ENCODE measurements around the gene JDP2.

Gene JDP2

GRCh38 chr14:75413013-75413412 lies 14.8 kb upstream of the JDP2 start:
- H3K9me3 ChIP-seq (replicated peaks; ENCODE audit: low read length) = no peaks in the 10 kb centered on the region
- H3K4me2 ChIP-seq (ENCODE audit: low read length) = no peak overlapping the region
- H3K4me1 ChIP-seq (ENCODE audit: control insufficient read depth, insufficient read depth, low read length) = no peaks in the 10 kb centered on the region
- no peaks in the 10 kb centered on the region for H3K36me3 ChIP-seq (ENCODE audit: insufficient read depth, low read length)
- no peak overlapping the region for H3K9ac ChIP-seq (ENCODE audit: low read depth, low read length)
- no peak overlapping the region for H3K4me3 ChIP-seq (ENCODE audit: low read length)
- no peaks in the 10 kb centered on the region for H3K27me3 ChIP-seq (ENCODE audit: control insufficient read depth, insufficient read depth, low read length)

- Histone ChIP-seq H3K4me3 (ENCODE audit: low read length) (no peak overlapping the region), H3K36me3 (ENCODE audit: insufficient read depth, low read length) (no peaks in the 10 kb centered on the region), H3K4me1 (ENCODE audit: control insufficient read depth, insufficient read depth, low read length) (peaks cover 5% of the 10 kb centered on the region), H3K27me3 (ENCODE audit: control insufficient read depth, insufficient read depth, low read length) (no peaks in the 10 kb centered on the region), H3K9ac (ENCODE audit: low read depth, low read length) (no peak overlapping the region), H3K9me3 (replicated peaks; ENCODE audit: low read length) (no peaks in the 10 kb centered on the region), H3K4me2 (ENCODE audit: low read length) (no peak overlapping the region)
These were observed 10.1 kb upstream of the JDP2 start for GRCh38 chr14:75417674-75418073.

DNA sequence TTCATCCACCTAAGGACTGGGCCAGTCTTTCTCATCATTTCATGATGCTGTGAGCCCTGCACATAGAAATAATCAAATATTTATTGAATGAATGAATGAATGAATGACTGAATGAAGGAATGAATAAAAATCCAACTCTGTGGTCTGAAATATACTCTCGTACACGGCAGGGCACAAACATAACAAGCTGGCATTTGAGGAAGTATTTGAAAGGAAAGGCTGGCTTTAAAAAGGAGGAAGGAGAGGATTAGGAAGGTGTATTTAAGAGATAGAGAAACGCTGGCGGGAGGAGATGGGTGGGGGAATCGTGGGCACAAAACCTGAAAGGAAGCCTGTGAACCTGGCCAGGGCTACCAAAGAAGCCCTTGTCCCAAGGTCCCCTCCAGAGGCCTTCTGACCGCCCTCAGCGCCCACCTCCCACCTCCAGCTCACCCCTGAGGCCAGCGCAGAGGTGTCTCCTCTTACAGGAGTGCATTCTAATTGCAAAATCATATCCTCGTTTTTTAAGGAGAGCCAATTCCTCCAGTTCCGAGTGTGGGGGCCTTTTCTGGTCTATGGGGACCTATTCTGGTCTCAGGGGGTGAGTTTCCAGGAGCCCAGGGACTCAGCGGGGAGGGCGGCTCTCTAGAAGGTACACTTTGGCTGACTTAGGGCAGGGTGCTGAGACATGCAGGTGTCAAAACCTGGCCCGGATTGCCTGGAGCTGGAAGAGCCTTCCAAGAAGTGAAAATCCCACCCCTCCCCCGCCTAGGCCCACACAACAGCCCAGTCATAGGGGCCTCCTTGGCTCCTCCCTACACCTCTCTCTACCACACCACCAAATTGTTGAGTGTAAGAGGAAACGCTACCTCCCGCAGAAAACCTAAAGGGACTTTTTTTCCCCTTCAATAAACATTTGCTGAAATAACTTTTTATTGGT lies 8.7 kb upstream of the JDP2 start:
- H3K4me3 ChIP-seq (ENCODE audit: low read length) = no peak overlapping the region
- no peak overlapping the region for H3K9ac ChIP-seq (ENCODE audit: low read depth, low read length)
- H3K4me1 ChIP-seq (ENCODE audit: control insufficient read depth, insufficient read depth, low read length) = peaks cover 6% of the 10 kb centered on the region
- H3K36me3 ChIP-seq (ENCODE audit: insufficient read depth, low read length) = no peaks in the 10 kb centered on the region
- H3K27me3 ChIP-seq (ENCODE audit: control insufficient read depth, insufficient read depth, low read length) = no peaks in the 10 kb centered on the region
- no peaks in the 10 kb centered on the region for H3K9me3 ChIP-seq (replicated peaks; ENCODE audit: low read length)
- H3K4me2 ChIP-seq (ENCODE audit: low read length) = no peak overlapping the region

DNA sequence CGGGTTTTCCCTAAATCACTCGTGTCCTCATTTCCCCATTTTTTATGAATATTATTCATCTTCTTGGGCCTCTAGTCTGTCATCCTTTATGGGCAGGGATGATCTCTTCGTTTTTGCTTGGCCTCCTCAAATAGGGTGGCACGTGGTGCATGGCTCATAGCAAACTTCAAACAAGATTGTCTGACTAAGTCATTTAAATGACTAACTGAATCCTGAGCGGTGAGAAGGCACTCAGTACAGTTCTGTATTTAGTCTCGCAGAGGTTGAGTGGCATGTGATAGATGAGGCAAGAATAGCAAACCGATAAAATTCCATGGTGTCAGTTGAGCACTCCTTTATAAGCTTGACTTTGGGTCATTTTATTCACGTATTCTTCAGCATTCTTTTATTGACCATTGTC lies 5.7 kb upstream of the JDP2 start:
- Histone ChIP-seq H3K36me3 (ENCODE audit: insufficient read depth, low read length) (no peaks in the 10 kb centered on the region), H3K4me2 (ENCODE audit: low read length) (no peak overlapping the region), H3K4me3 (ENCODE audit: low read length) (no peak overlapping the region), H3K27me3 (ENCODE audit: control insufficient read depth, insufficient read depth, low read length) (no peaks in the 10 kb centered on the region), H3K9ac (ENCODE audit: low read depth, low read length) (no peak overlapping the region), H3K9me3 (replicated peaks; ENCODE audit: low read length) (no peaks in the 10 kb centered on the region), H3K4me1 (ENCODE audit: control insufficient read depth, insufficient read depth, low read length) (peaks cover 9% of the 10 kb centered on the region)

- Histone ChIP-seq H3K4me3 (ENCODE audit: low read length) (no peak overlapping the region), H3K4me2 (ENCODE audit: low read length) (no peak overlapping the region), H3K9ac (ENCODE audit: low read depth, low read length) (no peak overlapping the region), H3K4me1 (ENCODE audit: control insufficient read depth, insufficient read depth, low read length) (peaks cover 18% of the 10 kb centered on the region), H3K9me3 (replicated peaks; ENCODE audit: low read length) (no peaks in the 10 kb centered on the region), H3K36me3 (ENCODE audit: insufficient read depth, low read length) (no peaks in the 10 kb centered on the region), H3K27me3 (ENCODE audit: control insufficient read depth, insufficient read depth, low read length) (no peaks in the 10 kb centered on the region)
These were observed 3.3 kb upstream of the JDP2 start for GRCh38 chr14:75424496-75424895.

- Histone ChIP-seq H3K4me3 (ENCODE audit: low read length) (no peak overlapping the region), H3K27me3 (ENCODE audit: control insufficient read depth, insufficient read depth, low read length) (no peaks in the 10 kb centered on the region), H3K36me3 (ENCODE audit: insufficient read depth, low read length) (no peaks in the 10 kb centered on the region), H3K4me1 (ENCODE audit: control insufficient read depth, insufficient read depth, low read length) (peaks cover 28% of the 10 kb centered on the region), H3K9ac (ENCODE audit: low read depth, low read length) (no peak overlapping the region), H3K4me2 (ENCODE audit: low read length) (no peak overlapping the region), H3K9me3 (replicated peaks; ENCODE audit: low read length) (no peaks in the 10 kb centered on the region)
These were observed 2.4 kb upstream of the JDP2 start for GRCh38 chr14:75425446-75425845.

GRCh38 chr14:75426332-75427125 lies 1.3 kb upstream of the JDP2 start:
- Histone ChIP-seq H3K4me3 (ENCODE audit: low read length) (no peak overlapping the region), H3K4me1 (ENCODE audit: control insufficient read depth, insufficient read depth, low read length) (peaks cover 37% of the 10 kb centered on the region)

GRCh38 chr14:75427126-75427481 lies 718 bp upstream of the JDP2 start:
- Histone ChIP-seq H3K36me3 (ENCODE audit: insufficient read depth, low read length) (peaks cover 4% of the 10 kb centered on the region), H3K4me2 (ENCODE audit: low read length) (peak overlapping the region; percentile 87), H3K4me3 (ENCODE audit: low read length) (peak overlapping the region; percentile 80), H3K27me3 (ENCODE audit: control insufficient read depth, insufficient read depth, low read length) (no peaks in the 10 kb centered on the region), H3K9ac (ENCODE audit: low read depth, low read length) (peak overlapping the region; percentile 66), H3K9me3 (replicated peaks; ENCODE audit: low read length) (no peaks in the 10 kb centered on the region), H3K4me1 (ENCODE audit: control insufficient read depth, insufficient read depth, low read length) (peaks cover 37% of the 10 kb centered on the region)

More at GRCh38 chr14:75426332-75427125, 1.3 kb upstream of the JDP2 start:
- Histone ChIP-seq H3K27me3 (ENCODE audit: control insufficient read depth, insufficient read depth, low read length) (no peaks in the 10 kb centered on the region), H3K36me3 (ENCODE audit: insufficient read depth, low read length) (no peaks in the 10 kb centered on the region), H3K4me2 (ENCODE audit: low read length) (peak overlapping the region; percentile 87), H3K9ac (ENCODE audit: low read depth, low read length) (peak overlapping the region; percentile 66), H3K9me3 (replicated peaks; ENCODE audit: low read length) (no peaks in the 10 kb centered on the region)

- Histone ChIP-seq H3K9ac (ENCODE audit: low read depth, low read length) (peak overlapping the region; percentile 58), H3K9me3 (replicated peaks; ENCODE audit: low read length) (no peaks in the 10 kb centered on the region), H3K4me1 (ENCODE audit: control insufficient read depth, insufficient read depth, low read length) (peaks cover 33% of the 10 kb centered on the region), H3K36me3 (ENCODE audit: insufficient read depth, low read length) (peaks cover 11% of the 10 kb centered on the region), H3K4me2 (ENCODE audit: low read length) (peak overlapping the region; percentile 77), H3K4me3 (ENCODE audit: low read length) (peak overlapping the region; percentile 80), H3K27me3 (ENCODE audit: control insufficient read depth, insufficient read depth, low read length) (no peaks in the 10 kb centered on the region)
These were observed 645 bp downstream of the JDP2 start for GRCh38 chr14:75428230-75429104.

DNA sequence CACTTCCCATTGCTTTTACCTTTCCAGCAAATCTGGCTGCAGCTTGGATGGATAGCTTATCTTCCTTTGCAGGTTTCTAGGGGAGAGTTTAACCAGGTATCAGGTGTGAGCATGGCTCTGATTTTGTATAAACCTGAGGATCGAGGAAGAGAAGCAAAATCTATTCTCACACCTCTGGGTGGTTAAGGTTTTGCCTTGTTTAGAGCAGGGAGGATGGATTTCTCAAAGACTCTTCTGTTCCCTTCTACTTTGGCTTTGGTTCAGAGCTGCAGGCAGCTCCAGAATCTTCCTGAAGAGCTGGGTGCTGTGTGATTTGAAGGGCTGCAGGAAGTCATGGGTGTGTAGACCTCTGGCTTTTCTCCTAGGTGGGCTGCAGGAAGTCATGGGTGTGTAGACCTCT lies 1.7 kb downstream of the JDP2 start:
- peaks cover 22% of the 10 kb centered on the region for H3K36me3 ChIP-seq (ENCODE audit: insufficient read depth, low read length)
- H3K27me3 ChIP-seq (ENCODE audit: control insufficient read depth, insufficient read depth, low read length) = no peaks in the 10 kb centered on the region
- peak overlapping the region; percentile 77 for H3K4me2 ChIP-seq (ENCODE audit: low read length)
- H3K9ac ChIP-seq (ENCODE audit: low read depth, low read length) = peak overlapping the region; percentile 58
- no peaks in the 10 kb centered on the region for H3K9me3 ChIP-seq (replicated peaks; ENCODE audit: low read length)
- peak overlapping the region; percentile 80 for H3K4me3 ChIP-seq (ENCODE audit: low read length)
- peaks cover 41% of the 10 kb centered on the region for H3K4me1 ChIP-seq (ENCODE audit: control insufficient read depth, insufficient read depth, low read length)

DNA sequence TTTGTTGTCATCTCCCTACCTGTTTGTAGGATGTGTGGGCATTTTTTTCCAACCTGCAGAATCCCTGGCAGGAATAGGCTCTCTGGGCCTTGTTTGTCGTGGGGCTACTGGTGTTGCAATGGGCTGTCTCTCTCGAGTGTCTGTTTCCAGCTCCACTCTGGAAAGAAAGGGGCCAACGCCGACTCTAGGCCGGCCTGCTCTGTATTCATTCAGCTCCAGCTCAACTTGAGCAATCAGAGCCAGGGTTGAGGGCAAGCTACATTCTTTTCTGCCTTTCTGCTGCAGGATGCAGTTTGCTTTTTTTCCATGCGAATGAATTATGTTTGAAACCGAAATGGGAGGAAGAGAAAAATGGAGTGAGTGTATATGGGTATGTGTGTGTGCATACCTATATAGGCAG lies 2.3 kb downstream of the JDP2 start:
- no peaks in the 10 kb centered on the region for H3K27me3 ChIP-seq (ENCODE audit: control insufficient read depth, insufficient read depth, low read length)
- H3K9ac ChIP-seq (ENCODE audit: low read depth, low read length) = peak overlapping the region; percentile 8
- H3K4me1 ChIP-seq (ENCODE audit: control insufficient read depth, insufficient read depth, low read length) = peaks cover 41% of the 10 kb centered on the region
- no peaks in the 10 kb centered on the region for H3K9me3 ChIP-seq (replicated peaks; ENCODE audit: low read length)
- peak overlapping the region; percentile 56 for H3K4me3 ChIP-seq (ENCODE audit: low read length)
- H3K4me2 ChIP-seq (ENCODE audit: low read length) = peak overlapping the region; percentile 77
- peaks cover 26% of the 10 kb centered on the region for H3K36me3 ChIP-seq (ENCODE audit: insufficient read depth, low read length)
